Colonic mucosa (tissue), 4 donors: ENCODE measurements around the gene CHI3L1. TPM values are rescaled to one million over a fixed set of nuclear protein-coding genes. Genes with fewer than 3 reads are reported as not detected.

Experiments
- DNase-seq: peaks from one replicate; pipeline ENCODE4 v3.0.0-alpha.2; 2020
- H3K27ac ChIP-seq: fragments of 200-600 bp; one replicate; pipeline ENCODE4 v1.8.0; 2021
- H3K27me3 ChIP-seq: fragments of 200-600 bp; one replicate; pipeline ENCODE4 v1.8.0; 2021
- H3K36me3 ChIP-seq: fragments of 200-600 bp; one replicate; pipeline ENCODE4 v1.8.0; 2021
- H3K4me1 ChIP-seq: fragments of 200-600 bp; one replicate; pipeline ENCODE4 v1.8.0; 2021; ENCODE audit warnings: mild to moderate bottlenecking
- H3K4me3 ChIP-seq: fragments of 200-600 bp; one replicate; pipeline ENCODE4 v1.8.0; 2021
- H3K9ac ChIP-seq, 2 donors: one replicate each; pipeline ENCODE4 v1.7.0; 2013; ENCODE audit warnings: control low read depth in 2 of 2, low read depth in 2 of 2, low read length in 2 of 2
- H3K9me3 ChIP-seq: fragments of 200-600 bp; one replicate; pipeline ENCODE4 v1.8.0; 2021
- CTCF ChIP-seq: fragments of 200-600 bp; IDR thresholded peaks from one replicate; pipeline ENCODE4 v1.8.0; 2022; ENCODE audit warnings: antibody characterized with exemption, mild to moderate bottlenecking
- intact Hi-C: fragments of 100-400 bp; cut with DNase I; formaldehyde crosslinking; loops from one replicate; pipeline ENCODE4 v1.14.1; 2022
- total RNA-seq, 2 donors: library from RNA; stranded (reverse); fragmentation: NEBNext Ultra II Directional in 1 of 2; extraction: Animal tissue kit (Norgen Biotek cat#: 25700) in 1 of 2; gene quantifications; one replicate each; pipeline ENCODE4 v1.2.1, GENCODE V29; 2021
- donor health status: healthy.
- donor health status: DM: no; HTN: no; CAD: no.
- donor health status: DM: no; HTN: no; CAD: no.

CHI3L1 gene
- total RNA-seq, 2 donors from 2014 or later, result 0.61 to 1.3 TPM

GRCh38 chr1:203178083-203178482 is 8.4 kb downstream of the CHI3L1 start:
- intact Hi-C loops, result no loop called here

DNA sequence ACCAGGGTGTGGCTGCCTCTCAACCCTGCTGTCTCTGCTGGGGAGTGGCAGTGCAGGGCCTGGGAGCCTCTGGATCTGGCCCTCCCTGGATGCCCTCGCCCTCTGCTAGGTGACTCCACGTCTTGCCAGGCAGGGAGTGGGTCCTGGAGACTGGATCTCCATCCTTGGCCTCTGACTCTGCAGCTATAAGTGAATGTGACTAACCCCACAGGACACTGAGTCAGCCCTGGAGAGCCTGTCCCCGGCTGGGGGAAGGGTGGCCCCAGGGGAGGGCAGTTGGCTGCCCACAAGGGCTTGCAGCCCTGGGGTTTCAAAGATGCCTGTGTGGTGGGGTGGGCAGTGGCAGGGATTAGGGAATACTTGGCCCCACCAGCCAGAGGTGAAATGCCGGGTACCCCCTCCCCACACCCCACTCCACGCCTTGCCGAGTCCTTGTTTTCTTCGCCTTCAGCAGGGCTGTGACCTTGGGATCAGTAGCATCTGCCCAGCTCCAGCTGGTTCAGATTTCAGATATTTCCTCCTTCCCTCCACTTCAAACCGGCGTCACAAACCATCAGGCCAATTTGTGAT is 8.9 kb downstream of the CHI3L1 start:
- H3K9me3 ChIP-seq, result no peaks in the 10 kb centered on the region
- no peak overlapping the region for H3K9ac ChIP-seq
- no peak for TF ChIP-seq CTCF
- intact Hi-C loops, result no loop called here
- no peaks in the 10 kb centered on the region for H3K27me3 ChIP-seq
- no peak overlapping the region for H3K27ac ChIP-seq
- no peaks in the 10 kb centered on the region for H3K36me3 ChIP-seq
- no peak for DNase-seq
- H3K4me1 ChIP-seq, result no peaks in the 10 kb centered on the region
- H3K4me3 ChIP-seq, result no peak overlapping the region

More at GRCh38 chr1:203178083-203178482, 8.4 kb downstream of the CHI3L1 start:
- no peak for TF ChIP-seq CTCF
- Histone ChIP-seq H3K4me1 (no peaks in the 10 kb centered on the region), H3K4me3 (no peak overlapping the region), H3K36me3 (no peaks in the 10 kb centered on the region), H3K27ac (no peak overlapping the region), H3K9ac (no peak overlapping the region), H3K9me3 (no peaks in the 10 kb centered on the region), H3K27me3 (no peaks in the 10 kb centered on the region)
- no peak for DNase-seq

- intact Hi-C loops, result no loop called here
Measured at GRCh38 chr1:203177036-203177405, 9.5 kb downstream of the CHI3L1 start.

DNA sequence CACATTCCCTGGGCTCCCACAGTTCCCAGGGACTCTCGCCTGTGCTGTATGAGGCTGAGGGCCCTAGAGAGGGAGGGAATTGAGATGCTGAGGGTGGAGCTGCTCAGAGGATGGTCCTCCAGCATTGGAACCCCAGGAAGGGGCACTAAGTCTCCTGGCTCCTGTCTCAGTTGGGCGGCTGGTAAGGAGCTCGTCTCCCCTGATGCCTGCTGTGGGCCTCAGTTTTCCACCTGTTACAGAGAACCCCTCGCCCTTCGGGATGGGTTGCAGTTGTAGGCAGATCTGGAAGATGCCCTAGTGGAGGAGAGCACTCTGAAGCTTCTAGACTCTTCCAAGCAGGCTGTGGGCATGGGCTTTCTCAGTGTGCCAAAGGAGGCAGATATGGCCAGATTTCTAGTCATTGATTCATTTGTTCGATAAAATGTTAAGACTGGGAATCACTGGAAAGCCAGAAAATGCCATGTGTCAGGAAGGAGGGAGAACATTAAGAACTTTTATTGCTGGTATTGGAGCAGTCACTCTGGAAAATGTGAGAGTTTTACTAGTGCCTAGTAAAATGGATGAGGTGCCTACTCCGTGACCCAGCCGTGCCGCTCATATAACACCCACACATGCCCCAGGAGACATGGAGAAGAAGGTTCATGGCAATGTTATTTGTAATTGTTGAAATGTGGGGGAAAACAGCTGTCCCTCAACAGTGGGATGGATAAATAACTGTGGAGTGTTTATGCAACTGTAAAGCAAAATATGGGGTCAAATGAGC is 10.1 kb downstream of the CHI3L1 start:
- Histone ChIP-seq H3K4me3 (no peak overlapping the region), H3K4me1 (no peaks in the 10 kb centered on the region), H3K27ac (no peak overlapping the region), H3K36me3 (no peaks in the 10 kb centered on the region), H3K9ac (no peak overlapping the region), H3K9me3 (no peaks in the 10 kb centered on the region), H3K27me3 (no peaks in the 10 kb centered on the region)
- no peak for TF ChIP-seq CTCF
- no peak for DNase-seq
- intact Hi-C loops, result no loop called here

More at GRCh38 chr1:203177036-203177405, 9.5 kb downstream of the CHI3L1 start:
- Histone ChIP-seq H3K36me3 (no peaks in the 10 kb centered on the region), H3K27me3 (no peaks in the 10 kb centered on the region), H3K9ac (no peak overlapping the region), H3K4me1 (no peaks in the 10 kb centered on the region), H3K4me3 (no peak overlapping the region), H3K9me3 (no peaks in the 10 kb centered on the region), H3K27ac (no peak overlapping the region)
- no peak for TF ChIP-seq CTCF
- no peak for DNase-seq

DNA sequence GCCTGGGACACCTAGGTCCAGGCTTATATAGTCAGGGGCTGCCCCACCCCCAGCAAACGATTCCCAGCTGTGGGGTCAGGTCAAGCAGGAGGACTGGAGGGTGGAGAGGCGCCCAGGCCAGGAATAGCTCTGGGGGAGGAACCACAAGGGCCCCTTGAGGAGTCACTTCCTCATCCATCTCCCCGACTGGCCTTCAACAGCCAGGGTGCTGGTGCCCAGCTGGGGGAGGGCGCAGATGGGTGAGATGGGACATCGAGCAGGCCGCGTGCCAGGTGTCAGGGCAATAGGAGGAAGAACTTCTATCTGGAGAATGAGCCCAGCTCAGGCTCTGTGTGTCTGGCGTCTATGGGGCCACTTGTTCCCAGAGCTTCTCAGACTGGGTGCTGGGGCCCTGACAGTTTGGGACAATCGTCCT is 10.7 kb downstream of the CHI3L1 start:
- TF ChIP-seq CTCF, result no peak
- no peak overlapping the region for H3K9ac ChIP-seq
- DNase-seq, result no peak
- no peak overlapping the region for H3K27ac ChIP-seq
- intact Hi-C loops, result no loop called here
- H3K27me3 ChIP-seq, result no peaks in the 10 kb centered on the region
- H3K4me1 ChIP-seq, result no peaks in the 10 kb centered on the region
- H3K4me3 ChIP-seq, result no peak overlapping the region
- H3K36me3 ChIP-seq, result no peaks in the 10 kb centered on the region
- no peaks in the 10 kb centered on the region for H3K9me3 ChIP-seq
